Suprapubic skin (tissue), 4 donors: Measurements from ENCODE around the gene AUTS2.

ENCODE experiments used
- EP300 ChIP-seq: sonication (generic); formaldehyde crosslinking; IDR thresholded peaks from one replicate; pipeline ENCODE4 v1.6.1; 2017; ENCODE audit warnings: antibody characterized with exemption
- POLR2A ChIP-seq, 2 donors: fragments of 450-650 bp; IDR thresholded peaks; one replicate each; pipeline ENCODE4 v1.6.1; 2017; ENCODE audit warnings: antibody characterized with exemption in 2 of 2, mild to moderate bottlenecking in 2 of 2, moderate library complexity in 2 of 2
- POLR2AphosphoS5 ChIP-seq, 3 donors: sonication (generic); formaldehyde crosslinking; IDR thresholded peaks; one replicate each; pipeline ENCODE4 v1.6.1; 2017; ENCODE audit warnings: antibody characterized with exemption in 3 of 3
- TF ChIP-seq, protein P1 (sequence below), 2 donors: fragments of 200-600 bp in 1 of 2; fragments of 450-650 bp in 1 of 2; sonication (generic) in 1 of 2; IDR thresholded peaks; one replicate each; pipeline ENCODE4 v1.5.1; 2016 to 2019; ENCODE audit warnings: antibody characterized with exemption in 2 of 2, mild to moderate bottlenecking in 1 of 2, moderate library complexity in 1 of 2

DNA sequence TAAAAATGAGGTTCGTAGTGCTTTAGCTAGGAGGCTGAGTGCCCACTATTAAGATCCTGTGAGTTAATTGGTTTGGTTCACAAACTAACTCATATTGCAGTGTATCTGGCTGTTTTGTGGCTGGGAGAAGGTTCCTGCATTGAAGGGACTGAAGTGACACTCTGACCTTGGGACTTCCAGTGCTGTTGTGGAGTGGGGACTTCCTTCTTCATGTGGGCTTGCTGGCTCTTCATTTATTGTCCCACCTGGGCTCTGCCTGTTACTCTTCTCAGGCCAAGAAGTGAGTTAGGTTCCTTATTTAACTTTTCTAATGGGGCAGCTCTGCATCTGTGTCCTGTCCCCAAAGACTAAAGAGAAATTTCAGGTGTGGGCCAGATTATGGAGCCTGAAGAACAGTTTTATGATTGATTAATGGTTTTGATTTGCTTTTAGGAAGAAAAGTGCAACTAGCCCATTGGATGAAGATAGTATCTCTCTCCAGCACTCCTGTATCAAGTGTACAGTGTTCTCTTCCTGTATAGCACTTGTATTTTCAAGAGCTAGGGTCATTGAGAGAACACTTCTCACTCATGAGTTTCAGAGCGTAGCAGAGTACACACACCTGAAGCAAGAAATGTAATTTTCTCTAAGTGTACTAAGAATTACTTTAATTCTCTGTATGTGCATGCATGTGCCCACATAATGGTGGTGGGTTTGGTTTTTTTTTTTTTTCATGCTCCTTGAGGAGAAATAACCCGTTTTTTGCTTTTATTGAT lies 54.8 kb downstream of the AUTS2 start:
- TF ChIP-seq POLR2A (IDR thresholded peaks at IDR 0.05) (no peak), EP300 (no peak), POLR2AphosphoS5 (IDR thresholded peaks at IDR 0.05) (no peak)
- TF ChIP-seq, protein P1, sequence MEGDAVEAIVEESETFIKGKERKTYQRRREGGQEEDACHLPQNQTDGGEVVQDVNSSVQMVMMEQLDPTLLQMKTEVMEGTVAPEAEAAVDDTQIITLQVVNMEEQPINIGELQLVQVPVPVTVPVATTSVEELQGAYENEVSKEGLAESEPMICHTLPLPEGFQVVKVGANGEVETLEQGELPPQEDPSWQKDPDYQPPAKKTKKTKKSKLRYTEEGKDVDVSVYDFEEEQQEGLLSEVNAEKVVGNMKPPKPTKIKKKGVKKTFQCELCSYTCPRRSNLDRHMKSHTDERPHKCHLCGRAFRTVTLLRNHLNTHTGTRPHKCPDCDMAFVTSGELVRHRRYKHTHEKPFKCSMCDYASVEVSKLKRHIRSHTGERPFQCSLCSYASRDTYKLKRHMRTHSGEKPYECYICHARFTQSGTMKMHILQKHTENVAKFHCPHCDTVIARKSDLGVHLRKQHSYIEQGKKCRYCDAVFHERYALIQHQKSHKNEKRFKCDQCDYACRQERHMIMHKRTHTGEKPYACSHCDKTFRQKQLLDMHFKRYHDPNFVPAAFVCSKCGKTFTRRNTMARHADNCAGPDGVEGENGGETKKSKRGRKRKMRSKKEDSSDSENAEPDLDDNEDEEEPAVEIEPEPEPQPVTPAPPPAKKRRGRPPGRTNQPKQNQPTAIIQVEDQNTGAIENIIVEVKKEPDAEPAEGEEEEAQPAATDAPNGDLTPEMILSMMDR (IDR thresholded peaks at IDR 0.05) = no peak
